ENCODE measurements around the gene SCD5.

The SCD5 gene

GRCh38 chr4:82688091-82688795, 110.4 kb downstream of the SCD5 start:
- peaks cover 0 to 4% of the 10 kb centered on the region in 2 experiments; a peak in 1 of 3 replicates for H3K36me3 ChIP-seq (ENCODE audit: control insufficient read depth in 2 of 2, insufficient read depth in 1 of 2, low read length in 2 of 2)
- CTCF ChIA-PET, result no interaction called here
- no peak overlapping the region for H3K4me3 ChIP-seq (ENCODE audit: low read depth, low read length)
- POLR2A ChIA-PET, result no interaction called here
- TF ChIP-seq ZNF777 (tag by site-specific recombination; IDR thresholded peaks at IDR 0.05; ENCODE audit: borderline replicate concordance), result no peak
- TF ChIP-seq YY1 (tag by site-specific recombination; IDR thresholded peaks at IDR 0.05), result no peak
- TF ChIP-seq ZNF10 (tag by site-specific recombination; IDR thresholded peaks at IDR 0.05), result no peak
- TF ChIP-seq ZNF596 (tag by site-specific recombination; IDR thresholded peaks at IDR 0.05), result no peak
- no peak for TF ChIP-seq SETDB1 (IDR thresholded peaks at IDR 0.05; ENCODE audit: insufficient read length, low read length)
- TF ChIP-seq, protein P1, sequence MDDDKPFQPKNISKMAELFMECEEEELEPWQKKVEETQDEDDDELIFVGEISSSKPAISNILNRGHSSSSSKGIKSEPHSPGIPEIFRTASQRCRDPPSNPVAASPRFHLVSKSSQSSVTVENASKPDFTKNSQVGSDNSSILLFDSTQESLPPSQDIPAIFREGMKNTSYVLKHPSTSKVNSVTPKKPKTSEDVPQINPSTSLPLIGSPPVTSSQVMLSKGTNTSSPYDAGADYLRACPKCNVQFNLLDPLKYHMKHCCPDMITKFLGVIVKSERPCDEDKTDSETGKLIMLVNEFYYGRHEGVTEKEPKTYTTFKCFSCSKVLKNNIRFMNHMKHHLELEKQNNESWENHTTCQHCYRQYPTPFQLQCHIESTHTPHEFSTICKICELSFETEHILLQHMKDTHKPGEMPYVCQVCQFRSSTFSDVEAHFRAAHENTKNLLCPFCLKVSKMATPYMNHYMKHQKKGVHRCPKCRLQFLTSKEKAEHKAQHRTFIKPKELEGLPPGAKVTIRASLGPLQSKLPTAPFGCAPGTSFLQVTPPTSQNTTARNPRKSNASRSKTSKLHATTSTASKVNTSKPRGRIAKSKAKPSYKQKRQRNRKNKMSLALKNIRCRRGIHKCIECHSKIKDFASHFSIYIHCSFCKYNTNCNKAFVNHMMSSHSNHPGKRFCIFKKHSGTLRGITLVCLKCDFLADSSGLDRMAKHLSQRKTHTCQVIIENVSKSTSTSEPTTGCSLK (tag by site-specific recombination; IDR thresholded peaks at IDR 0.05), result no peak
- TF ChIP-seq GFI1B (tag by site-specific recombination; IDR thresholded peaks at IDR 0.05), result no peak
- no peak for TF ChIP-seq ZFP69B (tag by site-specific recombination; IDR thresholded peaks at IDR 0.05)
- H3K27ac ChIP-seq (ENCODE audit: extremely low read depth, low read depth, low read length), result no peak overlapping the region
- H3K9me3 ChIP-seq (ENCODE audit: control insufficient read depth, insufficient read depth, low read depth, low read length), result no peaks in the 10 kb centered on the region
- no peaks in the 10 kb centered on the region for H3K4me1 ChIP-seq (ENCODE audit: control insufficient read depth, insufficient read depth, low read length)

DNA sequence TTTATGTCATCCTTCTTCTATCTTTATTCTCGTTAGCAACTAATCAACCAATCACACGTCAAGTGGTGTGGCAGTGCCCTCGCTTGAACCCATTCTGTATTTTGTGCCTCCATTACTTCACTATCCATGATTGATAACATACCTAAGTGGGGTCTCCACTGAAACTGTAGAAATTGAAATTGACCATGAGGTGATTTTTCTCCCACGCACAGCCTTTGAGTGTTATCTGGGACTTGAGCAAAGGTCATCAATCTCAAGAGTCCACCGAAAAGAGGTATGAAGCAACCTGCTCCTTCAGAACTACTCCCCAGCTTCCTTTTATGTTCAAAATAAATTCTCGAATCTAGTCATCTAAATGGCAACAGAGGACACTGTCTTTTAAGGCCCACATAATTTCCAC, 111.1 kb downstream of the SCD5 start:
- no peaks in the 10 kb centered on the region for H3K9me3 ChIP-seq (ENCODE audit: control insufficient read depth, insufficient read depth, low read depth, low read length)
- peaks cover 0 to 4% of the 10 kb centered on the region in 2 experiments; a peak in 1 of 3 replicates for H3K36me3 ChIP-seq (ENCODE audit: control insufficient read depth in 2 of 2, insufficient read depth in 1 of 2, low read length in 2 of 2)
- H3K27ac ChIP-seq (ENCODE audit: extremely low read depth, low read depth, low read length), result no peak overlapping the region
- POLR2A ChIA-PET, result no interaction called here
- no peaks in the 10 kb centered on the region for H3K4me1 ChIP-seq (ENCODE audit: control insufficient read depth, insufficient read depth, low read length)
- CTCF ChIA-PET, result no interaction called here
- H3K4me3 ChIP-seq (ENCODE audit: low read depth, low read length), result no peak overlapping the region
- TF ChIP-seq ZNF175 (tag by site-specific recombination; IDR thresholded peaks at IDR 0.05) (no peak), ZNF184 (tag by site-specific recombination; IDR thresholded peaks at IDR 0.05) (no peak), ZNF155 (tag by site-specific recombination; IDR thresholded peaks at IDR 0.05) (no peak), ZSCAN30 (tag by site-specific recombination; IDR thresholded peaks at IDR 0.05) (no peak), ZNF2 (tag by site-specific recombination; IDR thresholded peaks at IDR 0.05) (no peak), ZNF596 (tag by site-specific recombination; IDR thresholded peaks at IDR 0.05) (no peak), ZNF777 (tag by site-specific recombination; IDR thresholded peaks at IDR 0.05; ENCODE audit: borderline replicate concordance) (no peak), GFI1B (tag by site-specific recombination; IDR thresholded peaks at IDR 0.05) (no peak), ZNF624 (tag by site-specific recombination; IDR thresholded peaks at IDR 0.05) (no peak), ZNF645 (tag by site-specific recombination; IDR thresholded peaks at IDR 0.05) (no peak), CTCF (tag by site-specific recombination; IDR thresholded peaks at IDR 0.05) (no peak), KLF10 (tag by site-specific recombination; IDR thresholded peaks at IDR 0.05) (no peak), ZNF510 (tag by site-specific recombination; IDR thresholded peaks at IDR 0.05; ENCODE audit: insufficient replicate concordance) (no peak), SALL2 (tag by site-specific recombination; IDR thresholded peaks at IDR 0.05; ENCODE audit: borderline replicate concordance) (no peak), ZNF112 (tag by site-specific recombination; IDR thresholded peaks at IDR 0.05) (no peak), ZNF677 (tag by site-specific recombination; IDR thresholded peaks at IDR 0.05) (no peak)
- TF ChIP-seq, protein P2, sequence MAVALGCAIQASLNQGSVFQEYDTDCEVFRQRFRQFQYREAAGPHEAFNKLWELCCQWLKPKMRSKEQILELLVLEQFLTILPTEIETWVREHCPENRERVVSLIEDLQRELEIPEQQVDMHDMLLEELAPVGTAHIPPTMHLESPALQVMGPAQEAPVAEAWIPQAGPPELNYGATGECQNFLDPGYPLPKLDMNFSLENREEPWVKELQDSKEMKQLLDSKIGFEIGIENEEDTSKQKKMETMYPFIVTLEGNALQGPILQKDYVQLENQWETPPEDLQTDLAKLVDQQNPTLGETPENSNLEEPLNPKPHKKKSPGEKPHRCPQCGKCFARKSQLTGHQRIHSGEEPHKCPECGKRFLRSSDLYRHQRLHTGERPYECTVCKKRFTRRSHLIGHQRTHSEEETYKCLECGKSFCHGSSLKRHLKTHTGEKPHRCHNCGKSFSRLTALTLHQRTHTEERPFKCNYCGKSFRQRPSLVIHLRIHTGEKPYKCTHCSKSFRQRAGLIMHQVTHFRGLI (tag by site-specific recombination; IDR thresholded peaks at IDR 0.05), result no peak
- TF ChIP-seq, protein P3, sequence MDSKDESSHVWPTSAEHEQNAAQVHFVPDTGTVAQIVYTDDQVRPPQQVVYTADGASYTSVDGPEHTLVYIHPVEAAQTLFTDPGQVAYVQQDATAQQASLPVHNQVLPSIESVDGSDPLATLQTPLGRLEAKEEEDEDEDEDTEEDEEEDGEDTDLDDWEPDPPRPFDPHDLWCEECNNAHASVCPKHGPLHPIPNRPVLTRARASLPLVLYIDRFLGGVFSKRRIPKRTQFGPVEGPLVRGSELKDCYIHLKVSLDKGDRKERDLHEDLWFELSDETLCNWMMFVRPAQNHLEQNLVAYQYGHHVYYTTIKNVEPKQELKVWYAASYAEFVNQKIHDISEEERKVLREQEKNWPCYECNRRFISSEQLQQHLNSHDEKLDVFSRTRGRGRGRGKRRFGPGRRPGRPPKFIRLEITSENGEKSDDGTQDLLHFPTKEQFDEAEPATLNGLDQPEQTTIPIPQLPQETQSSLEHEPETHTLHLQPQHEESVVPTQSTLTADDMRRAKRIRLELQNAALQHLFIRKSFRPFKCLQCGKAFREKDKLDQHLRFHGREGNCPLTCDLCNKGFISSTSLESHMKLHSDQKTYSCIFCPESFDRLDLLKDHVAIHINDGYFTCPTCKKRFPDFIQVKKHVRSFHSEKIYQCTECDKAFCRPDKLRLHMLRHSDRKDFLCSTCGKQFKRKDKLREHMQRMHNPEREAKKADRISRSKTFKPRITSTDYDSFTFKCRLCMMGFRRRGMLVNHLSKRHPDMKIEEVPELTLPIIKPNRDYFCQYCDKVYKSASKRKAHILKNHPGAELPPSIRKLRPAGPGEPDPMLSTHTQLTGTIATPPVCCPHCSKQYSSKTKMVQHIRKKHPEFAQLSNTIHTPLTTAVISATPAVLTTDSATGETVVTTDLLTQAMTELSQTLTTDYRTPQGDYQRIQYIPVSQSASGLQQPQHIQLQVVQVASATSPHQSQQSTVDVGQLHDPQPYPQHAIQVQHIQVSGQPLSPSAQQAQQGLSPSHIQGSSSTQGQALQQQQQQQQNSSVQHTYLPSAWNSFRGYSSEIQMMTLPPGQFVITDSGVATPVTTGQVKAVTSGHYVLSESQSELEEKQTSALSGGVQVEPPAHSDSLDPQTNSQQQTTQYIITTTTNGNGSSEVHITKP (tag by site-specific recombination; IDR thresholded peaks at IDR 0.05), result no peak
